Natural killer cell (primary cell): ENCODE data around the gene ZMIZ1. TPM values are rescaled to one million over a fixed set of nuclear protein-coding genes. Genes with fewer than 3 reads are reported as not detected.

Source experiments
- ATAC-seq, 3 donors: fragments of 150-1000 bp in 2 of 3; fragments of 200-7000 bp in 1 of 3; cut with Tn5 transposase; 1 replicate in 1 of 3; 2 replicates in 2 of 3; pipeline ENCODE4 v1.10.0; 2021; ENCODE audit warnings: mild to moderate bottlenecking in 2 of 3, moderate library complexity in 2 of 3
- DNase-seq, 2 donors: peaks; one replicate each; pipeline versions ENCODE4 v3.0.0 to v3.0.0-alpha.2; 2013 to 2021; ENCODE audit warnings: mixed read lengths in 1 of 2
- H3K27ac ChIP-seq: one replicate; pipeline ENCODE4 v1.5.1; 2013; ENCODE audit warnings: mild to moderate bottlenecking, low read length
- H3K27me3 ChIP-seq: one replicate; pipeline ENCODE4 v1.6.1; 2013; ENCODE audit warnings: low read length; ENCODE audit not compliant: control insufficient read depth, insufficient read depth
- H3K36me3 ChIP-seq: one replicate; pipeline ENCODE4 v1.6.1; 2013; ENCODE audit warnings: low read length; ENCODE audit not compliant: control insufficient read depth, insufficient read depth
- H3K4me1 ChIP-seq: one replicate; pipeline ENCODE4 v1.6.1; 2013; ENCODE audit warnings: low read length; ENCODE audit not compliant: control insufficient read depth, insufficient read depth
- H3K4me3 ChIP-seq: one replicate; pipeline ENCODE4 v1.5.1; 2013; ENCODE audit warnings: low read length
- H3K9me3 ChIP-seq: one replicate; pipeline ENCODE4 v1.6.1; 2013; ENCODE audit warnings: low read length; ENCODE audit not compliant: control insufficient read depth, insufficient read depth
- H3K27ac Mint-ChIP-seq, 2 donors: one replicate each; pipeline ENCODE4 v1.8.0; 2022; ENCODE audit warnings: mild to moderate bottlenecking in 2 of 2, mixed read lengths in 2 of 2, moderate library complexity in 1 of 2
- H3K27me3 Mint-ChIP-seq, 2 donors: one replicate each; pipeline ENCODE4 v1.8.0; 2022; ENCODE audit warnings: low read depth in 2 of 2, mixed read lengths in 2 of 2
- H3K36me3 Mint-ChIP-seq: one replicate; pipeline ENCODE4 v1.8.0; 2022; ENCODE audit warnings: mixed read lengths
- H3K4me1 Mint-ChIP-seq, 2 donors: one replicate each; pipeline ENCODE4 v1.8.0; 2022; ENCODE audit warnings: mixed read lengths in 2 of 2
- H3K4me3 Mint-ChIP-seq: one replicate; pipeline ENCODE4 v1.8.0; 2022; ENCODE audit warnings: mild to moderate bottlenecking, moderate library complexity, mixed read lengths
- H3K9me3 Mint-ChIP-seq, 2 donors: one replicate each; pipeline ENCODE4 v1.8.0; 2022; ENCODE audit warnings: mixed read lengths in 2 of 2
- CTCF ChIP-seq: fragments of 200-600 bp; IDR thresholded peaks from one replicate; pipeline ENCODE4 v1.8.0; 2022; ENCODE audit warnings: antibody characterized with exemption
- WGBS: methylation state at CpG from one replicate; pipeline ENCODE4 v1.1.7; 2013; ENCODE audit warnings: missing lambda C conversion rate; ENCODE audit not compliant: insufficient coverage; 5-methylcytosine and 5-hydroxymethylcytosine counted together
- intact Hi-C: fragments of 100-400 bp; cut with micrococcal nuclease; formaldehyde crosslinking; loops from one replicate; pipeline ENCODE4 v1.14.2; 2022
- total RNA-seq, 4 donors: library from RNA; stranded (reverse); fragments of 120-200 nt in 1 of 4; gene quantifications; one replicate each; pipeline versions ENCODE4 v1.2.3 to v1.2.4, GENCODE V29; 2013 to 2022

ZMIZ1 gene
- total RNA-seq, 3 donors from 2014 or later (not counting 1 experiment from before 2014, with no cell fraction given) = 36.5 to 51.5 (median 37.9) TPM

- Mint-ChIP-seq H3K4me3 (no peak overlapping the region), H3K27me3 (no peaks in the 10 kb centered on the region), H3K9me3 (no peaks in the 10 kb centered on the region), H3K27ac (no peak overlapping the region), H3K36me3 (no peaks in the 10 kb centered on the region), H3K4me1 (peaks cover 34 to 38% of the 10 kb centered on the region in 2 donors)
- Histone ChIP-seq H3K36me3 (peaks cover 57% of the 10 kb centered on the region), H3K4me1 (peaks cover 37% of the 10 kb centered on the region), H3K27me3 (no peaks in the 10 kb centered on the region), H3K4me3 (no peak overlapping the region), H3K9me3 (no peaks in the 10 kb centered on the region), H3K27ac (no peak overlapping the region)
- no peak for TF ChIP-seq CTCF
- 2% methylated on average over 3 of the region's 3 CpGs for WGBS
- ATAC-seq (no peak), DNase-seq (no peak)
- intact Hi-C loops = no loop called here
These were observed 285.4 kb downstream of the ZMIZ1 start for GRCh38 chr10:79354141-79354540.

GRCh38 chr10:79354615-79355014 lies 285.8 kb downstream of the ZMIZ1 start:
- Histone ChIP-seq H3K27ac (no peak overlapping the region), H3K4me3 (no peak overlapping the region), H3K9me3 (no peaks in the 10 kb centered on the region), H3K4me1 (peaks cover 32% of the 10 kb centered on the region), H3K27me3 (no peaks in the 10 kb centered on the region), H3K36me3 (peaks cover 52% of the 10 kb centered on the region)
- 89% methylated on average over 6 of the region's 6 CpGs for WGBS
- H3K4me1 Mint-ChIP-seq = peaks cover 30 to 33% of the 10 kb centered on the region in 2 donors
- ATAC-seq = no peak
- DNase-seq = no peak
- intact Hi-C loops = no loop called here
- no peaks in the 10 kb centered on the region for H3K27me3 Mint-ChIP-seq
- H3K27ac Mint-ChIP-seq = no peak overlapping the region
- no peak for TF ChIP-seq CTCF
- H3K36me3 Mint-ChIP-seq = no peaks in the 10 kb centered on the region
- no peaks in the 10 kb centered on the region for H3K9me3 Mint-ChIP-seq
- no peak overlapping the region for H3K4me3 Mint-ChIP-seq

- Mint-ChIP-seq H3K4me3 (no peak overlapping the region), H3K36me3 (no peaks in the 10 kb centered on the region)
These were observed 286.8 kb downstream of the ZMIZ1 start for GRCh38 chr10:79355420-79356017.

More at GRCh38 chr10:79355420-79356017, 286.8 kb downstream of the ZMIZ1 start:
- H3K27me3 ChIP-seq = no peaks in the 10 kb centered on the region
- H3K9me3 ChIP-seq = no peaks in the 10 kb centered on the region
- no peak for ATAC-seq
- peaks cover 26 to 28% of the 10 kb centered on the region in 2 donors for H3K4me1 Mint-ChIP-seq
- H3K36me3 ChIP-seq = peaks cover 43% of the 10 kb centered on the region
- peaks cover 29% of the 10 kb centered on the region for H3K4me1 ChIP-seq
- H3K27ac ChIP-seq = no peak overlapping the region
- H3K27ac Mint-ChIP-seq = no peak overlapping the region
- no peak for DNase-seq
- 79% methylated on average over 6 of the region's 6 CpGs for WGBS
- no peak overlapping the region for H3K4me3 ChIP-seq
- no peaks in the 10 kb centered on the region for H3K27me3 Mint-ChIP-seq
- intact Hi-C loops = no loop called here
- no peak for TF ChIP-seq CTCF
- H3K9me3 Mint-ChIP-seq = no peaks in the 10 kb centered on the region
